H1 (cell line): ENCODE data around the gene ENTREP1. TPM values are rescaled to one million over a fixed set of nuclear protein-coding genes. Genes with fewer than 3 reads are reported as not detected.

ENCODE experiments used
- BCL11A ChIP-seq, 2 experiments: IDR thresholded peaks; one replicate each; pipeline ENCODE4 v1.6.1; 2011; ENCODE audit warnings: low read depth in 2 of 2, low read length in 2 of 2, mild to moderate bottlenecking in 2 of 2
- EZH2 ChIP-seq: fragments of 200-600 bp; sonication (generic); IDR thresholded peaks from 2 replicates; pipeline ENCODE4 v1.7.1; 2012; ENCODE audit warnings: low read depth, mild to moderate bottlenecking, moderate library complexity, low read length, inconsistent platforms; ENCODE audit not compliant: severe bottlenecking
- polyA plus RNA-seq, 7 experiments: library from polyadenylated mRNA; depleted of rRNA in 3 of 7; stranded (reverse) in 5 of 7; unstranded in 2 of 7; fragments of >200 nt in 5 of 7; fragments of 200-250 nt in 2 of 7; gene quantifications; 1 replicate in 5 of 7; 2 replicates in 1 of 7; 4 replicates in 1 of 7; pipeline versions ENCODE4 v1.2.1 to v1.2.3, GENCODE V29; 2011 to 2013; ENCODE audit warnings: missing spikeins in 2 of 7, mixed read lengths in 2 of 7
- total RNA-seq: library from RNA; stranded (reverse); fragmentation: NEBNext Ultra II Directional; extraction: Animal tissue kit (Norgen Biotek cat#: 25700); gene quantifications from 2 replicates; pipeline ENCODE4 v1.2.1, GENCODE V29; 2021
- TF ChIP-seq, protein P1 (sequence below): IDR thresholded peaks from 2 replicates; pipeline ENCODE4 v1.6.1; 2011; ENCODE audit warnings: low read depth, mild to moderate bottlenecking, low read length; ENCODE audit not compliant: insufficient read depth
- TF ChIP-seq, protein P2 (sequence below): IDR thresholded peaks from 2 replicates; pipeline ENCODE4 v1.6.1; 2012; ENCODE audit warnings: inconsistent platforms

The ENTREP1 gene
- total and polyA plus RNA-seq, 2 of the 8 experiments (the other 6 are each of a cell fraction or from before 2014, with no cell fraction given) = 15.3 to 25.0 TPM

DNA sequence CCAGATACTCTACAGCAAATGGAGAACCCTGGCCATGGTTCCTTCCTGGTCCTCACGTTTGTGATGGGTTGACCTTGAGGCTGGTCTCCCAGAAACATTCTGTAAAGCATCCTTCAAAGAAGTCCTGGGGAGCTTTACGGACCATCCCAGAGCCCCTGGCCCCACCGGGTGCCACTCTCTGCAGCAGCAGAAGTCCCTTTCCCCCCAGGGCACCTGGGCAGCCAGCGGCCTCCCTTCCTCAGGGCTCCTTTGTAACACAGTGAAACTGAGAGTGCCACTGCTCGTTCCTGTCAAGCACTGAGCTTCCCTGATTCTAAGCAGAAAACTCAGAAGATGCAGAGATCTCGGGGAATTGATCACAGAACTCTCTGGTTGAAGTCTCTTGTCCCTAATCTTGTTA lies 104.3 kb downstream of the ENTREP1 start (continued):
- TF ChIP-seq EZH2 (no peak), BCL11A (IDR thresholded peaks at IDR 0.05; ENCODE audit: low read depth in 2 of 2, low read length in 2 of 2) (no peak)
- TF ChIP-seq, protein P1, sequence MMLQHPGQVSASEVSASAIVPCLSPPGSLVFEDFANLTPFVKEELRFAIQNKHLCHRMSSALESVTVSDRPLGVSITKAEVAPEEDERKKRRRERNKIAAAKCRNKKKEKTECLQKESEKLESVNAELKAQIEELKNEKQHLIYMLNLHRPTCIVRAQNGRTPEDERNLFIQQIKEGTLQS = no peak
- TF ChIP-seq, protein P2, sequence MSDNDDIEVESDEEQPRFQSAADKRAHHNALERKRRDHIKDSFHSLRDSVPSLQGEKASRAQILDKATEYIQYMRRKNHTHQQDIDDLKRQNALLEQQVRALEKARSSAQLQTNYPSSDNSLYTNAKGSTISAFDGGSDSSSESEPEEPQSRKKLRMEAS = no peak
